ENCODE results near the gene ZNF750.

The ZNF750 gene

DNA sequence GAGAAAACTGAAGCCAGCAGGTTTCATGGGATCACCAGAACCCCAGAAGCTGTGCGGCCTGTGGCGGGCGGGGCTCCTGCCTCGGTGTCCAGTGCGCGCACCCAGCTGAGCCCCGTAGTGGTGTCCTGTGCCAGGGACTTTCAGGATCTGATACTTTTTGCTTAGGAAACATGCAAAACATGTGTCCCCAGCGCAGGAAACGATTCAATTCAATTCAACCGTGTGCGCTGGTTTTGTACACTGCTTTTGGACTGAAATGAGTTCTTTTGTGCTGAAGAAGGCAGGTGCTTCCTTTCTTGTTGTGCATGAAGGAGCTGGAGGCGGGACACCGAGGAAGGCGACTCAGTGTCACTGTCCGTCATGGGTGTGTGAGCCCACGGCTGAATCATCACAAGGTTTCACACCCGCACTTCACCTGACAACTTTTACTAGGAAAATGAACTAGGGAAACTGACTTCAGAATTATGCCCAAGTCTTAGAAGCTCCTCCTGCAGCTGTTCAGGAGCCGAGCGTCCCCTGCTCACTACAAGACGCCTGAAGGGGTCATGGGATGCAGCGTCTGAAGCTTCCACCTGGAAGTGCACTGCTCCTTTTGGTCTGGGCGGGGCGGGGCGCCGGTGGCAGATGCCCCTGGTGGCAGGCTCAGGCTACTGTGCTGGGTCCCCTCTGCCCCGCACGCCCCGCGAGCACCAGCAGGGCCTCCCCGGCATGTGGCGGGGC is 31.4 kb upstream of the ZNF750 start:
- DNase-seq (ENCODE audit: insufficient read length) (peak; percentile 87), FAIRE-seq (peak; percentile 96)
- TF ChIP-seq POLR2A (IDR thresholded peaks at IDR 0.05; ENCODE audit: low read depth, low read length), result no peak
- no peak for TF ChIP-seq TAF1 (IDR thresholded peaks at IDR 0.05; ENCODE audit: borderline replicate concordance, low read depth, low read length)
- no peak for TF ChIP-seq POLR2AphosphoS5 (IDR thresholded peaks at IDR 0.05; ENCODE audit: low read depth, low read length)

DNA sequence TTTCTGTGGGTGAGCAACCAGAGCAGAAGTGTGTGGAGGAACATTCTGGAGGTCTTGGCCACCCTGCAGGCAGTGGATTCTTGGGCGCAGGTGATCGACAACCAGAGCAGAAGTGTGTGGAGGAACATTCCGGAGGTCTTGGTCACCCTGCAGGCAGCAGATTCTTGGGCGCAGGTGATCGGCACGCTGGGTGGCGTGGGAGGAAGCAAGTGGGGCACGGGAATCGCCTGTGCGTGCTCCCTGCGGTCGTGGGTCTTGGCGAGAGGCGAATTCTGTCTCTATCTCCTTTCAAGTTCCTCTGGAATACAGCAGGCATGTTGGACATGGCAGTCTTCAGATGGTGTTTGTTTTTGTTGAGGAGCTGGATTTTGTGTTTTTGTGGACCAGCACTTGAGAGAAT is 30.7 kb upstream of the ZNF750 start:
- DNase-seq (ENCODE audit: insufficient read length), result no peak
- peak; percentile 73 for FAIRE-seq
- TF ChIP-seq POLR2AphosphoS5 (IDR thresholded peaks at IDR 0.05; ENCODE audit: low read depth, low read length) (no peak), POLR2A (IDR thresholded peaks at IDR 0.05; ENCODE audit: low read depth, low read length) (no peak), TAF1 (IDR thresholded peaks at IDR 0.05; ENCODE audit: borderline replicate concordance, low read depth, low read length) (no peak)

DNA sequence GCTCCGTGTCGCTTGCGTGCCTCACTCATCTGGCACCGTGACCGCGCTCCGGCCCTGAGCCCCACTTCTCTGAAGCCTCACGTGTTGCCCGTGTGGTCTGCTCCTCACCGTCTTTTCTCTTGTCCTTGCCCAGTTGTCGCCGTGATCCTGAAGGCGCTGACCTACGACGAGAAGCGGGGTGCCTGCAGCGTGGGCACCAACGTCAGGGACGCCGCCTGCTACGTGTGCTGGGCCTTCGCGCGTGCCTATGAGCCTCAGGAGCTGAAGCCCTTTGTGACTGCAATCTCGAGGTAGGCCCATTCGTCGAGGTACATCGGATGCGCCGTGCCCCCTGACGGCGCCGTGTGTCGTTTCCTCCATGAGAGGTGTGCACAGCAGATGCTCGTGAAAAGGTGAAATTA is 30.3 kb upstream of the ZNF750 start:
- TF ChIP-seq TAF1 (IDR thresholded peaks at IDR 0.05; ENCODE audit: borderline replicate concordance, low read depth, low read length) (no peak), POLR2A (IDR thresholded peaks at IDR 0.05; ENCODE audit: low read depth, low read length) (no peak), POLR2AphosphoS5 (IDR thresholded peaks at IDR 0.05; ENCODE audit: low read depth, low read length) (no peak)
- DNase-seq (ENCODE audit: insufficient read length), result no peak
- peak; percentile 72 for FAIRE-seq

DNA sequence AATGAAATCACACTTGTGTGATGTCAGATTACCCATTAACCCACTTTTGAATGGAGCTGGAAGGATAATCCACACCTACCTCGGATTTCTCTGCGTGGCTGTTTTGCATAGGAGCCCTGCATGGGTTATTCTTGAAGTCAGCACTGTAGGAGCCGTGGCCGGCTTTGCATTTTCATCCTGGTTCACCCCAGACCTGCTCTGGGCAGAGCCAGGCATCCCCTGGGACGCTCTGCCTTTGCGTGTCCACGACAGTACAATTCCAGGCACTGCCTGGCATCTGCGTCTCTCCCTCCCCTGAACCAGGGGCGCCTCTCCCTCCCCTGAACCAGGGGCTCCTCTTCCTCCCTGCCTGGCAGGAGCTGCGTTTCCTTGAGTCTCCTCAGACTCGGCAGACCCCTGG is 29.7 kb upstream of the ZNF750 start:
- TF ChIP-seq POLR2A (IDR thresholded peaks at IDR 0.05; ENCODE audit: low read depth, low read length) (no peak), TAF1 (IDR thresholded peaks at IDR 0.05; ENCODE audit: borderline replicate concordance, low read depth, low read length) (no peak), POLR2AphosphoS5 (IDR thresholded peaks at IDR 0.05; ENCODE audit: low read depth, low read length) (no peak)
- DNase-seq (ENCODE audit: insufficient read length), result no peak
- FAIRE-seq, result no peak

DNA sequence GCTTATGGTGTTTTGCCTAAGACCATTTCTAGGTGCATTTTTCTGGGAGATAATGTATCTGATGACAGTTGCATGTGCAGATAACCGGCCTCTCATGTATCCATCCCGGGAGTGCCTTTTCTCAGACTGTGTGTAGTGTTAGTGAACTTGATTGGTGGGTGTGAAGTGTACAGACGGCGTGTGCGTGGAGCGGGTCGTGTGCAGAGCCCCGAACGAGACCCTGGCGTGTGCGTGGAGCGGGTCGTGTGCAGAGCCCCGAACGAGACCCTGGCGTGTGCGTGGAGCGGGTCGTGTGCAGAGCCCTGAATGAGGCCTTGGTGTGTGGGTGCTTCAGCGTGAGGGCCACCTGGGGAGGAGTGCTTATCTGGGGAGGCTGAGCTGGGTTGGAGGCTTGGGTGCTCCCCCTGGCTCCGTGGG is 28.9 kb upstream of the ZNF750 start:
- no peak for FAIRE-seq
- no peak for DNase-seq (ENCODE audit: insufficient read length)
- no peak for TF ChIP-seq POLR2AphosphoS5 (IDR thresholded peaks at IDR 0.05; ENCODE audit: low read depth, low read length)
- TF ChIP-seq TAF1 (IDR thresholded peaks at IDR 0.05; ENCODE audit: borderline replicate concordance, low read depth, low read length), result no peak
- TF ChIP-seq POLR2A (IDR thresholded peaks at IDR 0.05; ENCODE audit: low read depth, low read length), result no peak

DNA sequence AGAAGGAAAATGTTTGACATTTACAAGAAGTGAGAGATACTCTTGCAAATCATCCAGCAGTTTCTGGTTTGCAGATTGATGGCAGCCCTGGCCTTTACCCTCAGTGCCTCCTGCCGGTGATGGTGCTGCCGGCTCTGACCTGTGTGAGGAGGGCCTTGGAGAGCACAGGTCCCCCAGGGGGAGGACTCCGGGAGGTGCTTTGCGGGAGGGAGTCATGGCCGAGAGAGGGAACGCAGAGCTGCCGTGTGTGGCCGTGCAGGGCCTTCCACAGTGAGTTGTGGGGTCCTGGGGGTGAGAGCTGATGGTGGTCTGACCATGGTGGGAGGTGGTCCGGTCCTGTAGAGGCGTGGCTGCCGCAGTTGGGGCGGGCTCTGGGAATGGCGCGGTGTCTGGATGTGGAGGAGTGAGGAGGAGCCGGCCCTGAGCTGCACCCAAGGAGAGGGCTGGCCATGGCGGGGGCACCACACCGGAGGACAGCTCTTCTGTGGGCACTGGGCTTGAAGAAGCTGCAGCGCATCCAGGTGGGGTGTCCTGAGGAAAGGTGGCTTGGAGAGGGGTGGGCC is 28.0 kb upstream of the ZNF750 start:
- FAIRE-seq, result no peak

DNA sequence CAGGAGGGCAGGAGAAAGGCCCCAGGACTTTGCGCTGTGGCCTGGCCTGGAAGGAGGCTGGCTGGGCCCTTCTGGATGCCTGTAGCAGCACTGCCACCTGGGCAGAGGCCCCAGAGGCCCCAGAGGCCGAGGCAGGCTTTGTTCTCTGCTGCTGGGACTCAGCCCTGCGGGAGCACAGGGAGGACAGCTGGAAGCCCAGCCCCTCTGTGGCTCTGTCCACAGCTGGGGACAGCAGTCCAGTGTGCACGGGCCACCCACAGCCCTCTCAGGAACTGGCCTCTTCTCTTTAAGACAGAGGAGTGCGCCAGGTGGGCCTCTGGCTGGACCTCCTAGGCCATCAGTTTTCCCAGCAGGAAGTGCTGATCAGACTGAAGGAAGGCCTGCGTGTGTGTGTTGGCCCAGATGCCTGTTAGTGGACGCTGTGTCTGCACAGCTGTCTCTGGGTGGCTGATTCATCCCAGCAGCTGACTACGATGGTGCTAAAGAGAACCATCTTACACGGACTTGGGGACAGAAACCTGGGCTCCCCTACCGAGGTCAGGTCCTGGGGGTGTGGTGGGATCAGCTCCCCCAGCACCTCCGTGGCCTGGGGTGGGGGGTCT is 26.9 kb upstream of the ZNF750 start:
- TF ChIP-seq POLR2A (IDR thresholded peaks at IDR 0.05; ENCODE audit: low read depth, low read length) (no peak), POLR2AphosphoS5 (IDR thresholded peaks at IDR 0.05; ENCODE audit: low read depth, low read length) (no peak), TAF1 (IDR thresholded peaks at IDR 0.05; ENCODE audit: borderline replicate concordance, low read depth, low read length) (no peak)
- FAIRE-seq (no peak), DNase-seq (ENCODE audit: insufficient read length) (no peak)

More for the DNA sequence above, 28.0 kb upstream of the ZNF750 start:
- TF ChIP-seq POLR2A (IDR thresholded peaks at IDR 0.05; ENCODE audit: low read depth, low read length) (no peak), POLR2AphosphoS5 (IDR thresholded peaks at IDR 0.05; ENCODE audit: low read depth, low read length) (no peak), TAF1 (IDR thresholded peaks at IDR 0.05; ENCODE audit: borderline replicate concordance, low read depth, low read length) (no peak)
- DNase-seq (ENCODE audit: insufficient read length), result no peak

DNA sequence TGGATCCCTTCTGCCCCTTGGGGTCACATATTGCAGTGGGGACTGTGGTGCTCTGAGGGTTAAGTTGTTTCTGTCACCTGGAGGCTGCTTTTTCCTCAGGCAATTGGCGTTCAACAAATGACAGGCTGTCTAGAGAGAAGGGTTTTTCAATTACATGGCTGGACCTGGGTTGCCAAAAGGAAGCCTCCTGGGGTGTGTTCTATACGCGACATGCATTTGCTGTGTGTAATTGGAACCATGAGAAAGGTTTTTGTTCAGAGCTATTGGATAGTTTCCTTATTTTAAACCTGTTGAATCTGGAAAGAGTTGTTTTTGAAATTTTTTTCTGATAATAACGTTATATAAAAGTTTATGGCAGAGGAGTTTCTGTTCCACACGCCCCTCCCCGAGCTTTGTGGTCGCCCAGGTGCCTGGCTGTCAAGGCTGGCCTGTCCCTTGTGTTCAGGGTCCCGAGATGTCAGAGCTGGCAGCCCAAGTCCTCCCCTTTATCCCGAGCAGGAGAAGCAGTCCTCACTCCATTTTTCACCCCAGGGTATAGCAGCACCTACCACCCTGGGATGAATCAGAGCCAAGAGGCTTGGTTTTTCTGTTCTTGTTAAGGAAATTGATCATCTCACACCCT is 26.1 kb upstream of the ZNF750 start:
- FAIRE-seq (no peak), DNase-seq (ENCODE audit: insufficient read length) (no peak)
- TF ChIP-seq POLR2AphosphoS5 (IDR thresholded peaks at IDR 0.05; ENCODE audit: low read depth, low read length) (no peak), TAF1 (IDR thresholded peaks at IDR 0.05; ENCODE audit: borderline replicate concordance, low read depth, low read length) (no peak), POLR2A (IDR thresholded peaks at IDR 0.05; ENCODE audit: low read depth, low read length) (no peak)

DNA sequence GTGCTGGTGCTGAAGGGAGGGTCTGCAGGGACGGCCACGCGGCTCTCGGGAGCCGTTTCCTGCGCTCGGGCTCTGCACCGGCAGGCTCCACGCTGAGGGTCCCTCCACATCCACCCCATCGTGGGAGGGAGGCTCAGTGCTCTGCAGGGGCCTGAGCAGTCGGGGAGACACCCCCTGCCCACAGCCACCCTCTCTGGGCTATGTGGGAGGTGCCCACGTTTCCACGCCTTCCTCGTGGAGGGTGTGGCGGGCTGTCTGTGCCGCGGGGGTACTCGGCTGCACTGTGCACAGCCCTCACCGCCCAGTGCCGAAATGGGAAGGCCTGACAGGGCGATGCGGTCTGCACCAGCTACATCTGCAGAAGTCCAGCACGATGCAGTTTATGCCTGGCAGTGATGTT is 25.5 kb upstream of the ZNF750 start:
- FAIRE-seq (no peak), DNase-seq (ENCODE audit: insufficient read length) (no peak)
- TF ChIP-seq POLR2A (IDR thresholded peaks at IDR 0.05; ENCODE audit: low read depth, low read length) (no peak), POLR2AphosphoS5 (IDR thresholded peaks at IDR 0.05; ENCODE audit: low read depth, low read length) (no peak), TAF1 (IDR thresholded peaks at IDR 0.05; ENCODE audit: borderline replicate concordance, low read depth, low read length) (no peak)

DNA sequence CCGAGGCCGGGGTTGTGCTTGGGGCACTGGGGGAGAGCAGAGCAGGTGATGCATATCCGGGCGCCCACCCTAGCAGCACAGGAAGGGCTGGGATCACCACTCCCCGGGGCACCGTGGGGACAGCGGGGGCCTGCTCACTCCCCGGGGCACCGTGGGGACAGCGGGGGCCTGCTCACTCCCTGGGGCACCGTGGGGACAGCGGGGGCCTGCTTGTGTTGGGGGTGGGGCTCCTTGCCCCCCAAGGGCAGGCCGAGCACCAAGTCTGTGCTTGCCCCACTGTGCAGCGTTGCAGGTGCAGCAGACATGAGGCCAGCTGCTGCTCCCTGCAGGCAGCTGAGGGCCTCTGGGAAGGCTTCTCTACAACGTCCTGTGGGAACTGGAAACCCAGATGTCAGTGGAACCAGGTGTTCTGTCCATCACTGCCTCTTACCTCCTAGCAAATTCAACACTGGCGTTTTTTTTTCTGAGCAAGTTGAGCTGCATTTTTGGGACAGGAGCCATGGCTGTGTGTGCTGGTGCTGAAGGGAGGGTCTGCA is 25.0 kb upstream of the ZNF750 start:
- peak; percentile 84 for FAIRE-seq
- TF ChIP-seq POLR2AphosphoS5 (IDR thresholded peaks at IDR 0.05; ENCODE audit: low read depth, low read length) (peak; percentile 5; the same call in 1 of the 2 replicates), POLR2A (IDR thresholded peaks at IDR 0.05; ENCODE audit: low read depth, low read length) (no peak)
- no peak for DNase-seq (ENCODE audit: insufficient read length)

DNA sequence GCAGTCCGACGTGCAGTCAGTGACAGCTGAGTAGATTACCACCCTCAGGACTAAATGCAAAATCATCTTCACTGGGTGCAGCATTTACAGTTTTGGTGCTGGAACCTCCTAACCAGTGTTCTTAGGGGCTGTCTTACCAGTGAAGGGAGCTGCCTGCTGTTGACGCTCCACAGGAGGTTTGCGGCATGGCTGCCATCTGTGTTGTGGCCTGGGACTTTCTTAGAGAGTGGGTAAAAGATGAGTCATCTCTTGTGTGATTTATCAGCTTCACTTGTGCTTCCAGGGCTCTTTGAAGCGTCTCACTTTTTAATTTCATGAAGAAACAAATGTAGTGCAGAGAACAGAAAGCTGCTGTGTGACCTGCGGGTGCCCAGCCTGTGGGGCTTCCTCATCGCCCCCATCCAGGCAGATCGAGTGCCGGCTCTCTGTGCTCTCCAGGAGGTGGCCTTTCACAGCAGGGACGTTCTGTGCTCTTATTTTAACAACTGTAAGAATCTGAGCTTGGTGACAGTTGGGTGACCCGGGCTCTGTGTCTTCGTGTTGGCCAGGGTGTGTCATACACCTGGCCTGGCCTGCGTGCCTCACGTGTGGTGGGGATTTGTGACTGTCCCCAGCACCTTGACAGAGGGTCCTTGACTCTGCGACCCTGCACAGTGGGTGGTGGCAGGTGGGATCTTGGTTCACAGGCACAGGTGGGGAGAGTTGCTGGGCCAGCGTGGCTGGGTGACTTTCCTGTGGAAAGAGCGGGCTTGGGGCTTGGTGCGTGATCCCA is 24.3 kb upstream of the ZNF750 start:
- TF ChIP-seq POLR2AphosphoS5 (IDR thresholded peaks at IDR 0.05; ENCODE audit: low read depth, low read length) (no peak; the same call in 1 of the 2 replicates), POLR2A (IDR thresholded peaks at IDR 0.05; ENCODE audit: low read depth, low read length) (no peak; the same call in 1 of the 2 replicates), TAF1 (IDR thresholded peaks at IDR 0.05; ENCODE audit: borderline replicate concordance, low read depth, low read length) (no peak)
- FAIRE-seq (peak; percentile 98), DNase-seq (ENCODE audit: insufficient read length) (peak; percentile 70)

Data from GM12892 (cell line).